OCI-LY3 (cell line): Measurements from ENCODE around the gene SPTAN1.
"Not testable (repeated sequence)": the region's sequence is repeated elsewhere in the genome, so short reads cannot be mapped to it uniquely, and the experiment has no call there.

ENCODE experiments used
- H2AFZ ChIP-seq: fragments of 200-600, 300-600 bp; shearing (Covaris generic); 2 replicates; pipeline ENCODE4 v1.6.0; 2014; ENCODE audit warnings: antibody characterized with exemption, low read depth, low read length
- H3K27ac ChIP-seq: fragments of 200-600, 300-600 bp; sonication (generic); 2 replicates; pipeline ENCODE4 v1.5.1; 2014; ENCODE audit warnings: mild to moderate bottlenecking, low read length, moderate library complexity, mixed read lengths
- H3K27me3 ChIP-seq: fragments of 200-600, 300-600 bp; sonication (generic); 2 replicates; pipeline ENCODE4 v1.6.1; 2014; ENCODE audit warnings: low read depth, low read length, mixed read lengths
- H3K36me3 ChIP-seq: fragments of 200-600, 300-600 bp; sonication (generic); replicated peaks from 2 replicates; pipeline ENCODE3; 2014; ENCODE audit warnings: low read depth, low read length, mixed read lengths
- H3K4me1 ChIP-seq: fragments of 300-600, 200-600 bp; sonication (generic); 2 replicates; pipeline ENCODE4 v1.6.1; 2014; ENCODE audit warnings: low read length, mixed read lengths
- H3K4me2 ChIP-seq: fragments of 200-600, 300-600 bp; sonication (generic); 2 replicates; pipeline ENCODE4 v1.6.1; 2014; ENCODE audit warnings: low read length, mixed read lengths
- H3K4me3 ChIP-seq: fragments of 300-600, 200-600 bp; sonication (generic); 2 replicates; pipeline ENCODE4 v1.5.1; 2014; ENCODE audit warnings: antibody characterized with exemption, mild to moderate bottlenecking, low read length, moderate library complexity
- H3K79me2 ChIP-seq: fragments of 300-600, 200-600 bp; shearing (Covaris generic); 2 replicates; pipeline ENCODE4 v1.6.1; 2014; ENCODE audit warnings: mild to moderate bottlenecking, low read length, mixed read lengths
- H3K9ac ChIP-seq: fragments of 300-600, 200-600 bp; shearing (Covaris generic); 2 replicates; pipeline ENCODE4 v1.6.0; 2014; ENCODE audit warnings: mild to moderate bottlenecking, low read length, moderate library complexity
- H3K9me3 ChIP-seq: fragments of 200-600, 300-600 bp; shearing (Covaris generic); 2 replicates; pipeline ENCODE4 v1.6.1; 2014; ENCODE audit warnings: low read length, mixed read lengths; ENCODE audit not compliant: insufficient read depth
- H4K20me1 ChIP-seq: fragments of 200-600, 300-600 bp; sonication (generic); 2 replicates; pipeline ENCODE4 v1.6.1; 2016; ENCODE audit warnings: low read length, mixed read lengths; ENCODE audit not compliant: insufficient read depth
- CTCF ChIP-seq: fragments of 200-600, 300-600 bp; sonication (generic); IDR thresholded peaks from 2 replicates; pipeline ENCODE4 v1.5.1; 2014; ENCODE audit warnings: antibody characterized with exemption, low read length, low read depth
- EZH2phosphoT487 ChIP-seq: fragments of 200-600 bp; shearing (Covaris generic); IDR thresholded peaks from 2 replicates; pipeline ENCODE4 v1.6.1; 2018; ENCODE audit warnings: antibody characterized with exemption, mixed run types, low read depth

The SPTAN1 gene

GRCh38 chr9:128657796-128658195 lies 105.4 kb downstream of the SPTAN1 start:
- Histone ChIP-seq H3K4me2 (no peak overlapping the region), H4K20me1 (no peaks in the 10 kb centered on the region), H3K4me1 (peaks cover 4% of the 10 kb centered on the region; the same call in 1 of the 2 replicates), H3K79me2 (peaks cover 7% of the 10 kb centered on the region; the same call in 1 of the 2 replicates), H3K9me3 (no peaks in the 10 kb centered on the region), H3K27ac (no peak overlapping the region), H3K9ac (no peak overlapping the region), H3K27me3 (no peaks in the 10 kb centered on the region), H3K36me3 (no peaks in the 10 kb centered on the region), H2AFZ (no peak overlapping the region), H3K4me3 (no peak overlapping the region)
- no peak for TF ChIP-seq EZH2phosphoT487
- TF ChIP-seq CTCF: no peak

- H3K4me1 ChIP-seq, H3K27me3 ChIP-seq, H3K27ac ChIP-seq, H4K20me1 ChIP-seq, H3K4me2 ChIP-seq, H3K4me3 ChIP-seq, H3K79me2 ChIP-seq, H3K9me3 ChIP-seq, H2AFZ ChIP-seq, H3K36me3 ChIP-seq, H3K9ac ChIP-seq: not testable (repeated sequence)
Measured at GRCh38 chr9:128666481-128666941, 114.1 kb downstream of the SPTAN1 start.

GRCh38 chr9:128669786-128670185 lies 117.4 kb downstream of the SPTAN1 start:
- H3K79me2 ChIP-seq: no peaks in the 10 kb centered on the region
- H3K9ac ChIP-seq: no peak overlapping the region
- no peaks in the 10 kb centered on the region for H3K27me3 ChIP-seq
- H3K36me3 ChIP-seq: no peaks in the 10 kb centered on the region
- no peak overlapping the region for H3K27ac ChIP-seq
- H3K4me1 ChIP-seq: no peaks in the 10 kb centered on the region
- TF ChIP-seq CTCF: no peak
- no peak overlapping the region for H3K4me3 ChIP-seq
- H3K9me3 ChIP-seq: no peaks in the 10 kb centered on the region
- H2AFZ ChIP-seq: no peak overlapping the region
- H3K4me2 ChIP-seq: no peak overlapping the region
- H4K20me1 ChIP-seq: no peaks in the 10 kb centered on the region

- TF ChIP-seq EZH2phosphoT487 (no peak), CTCF (no peak)
- no peak overlapping the region for H3K4me2 ChIP-seq
- H3K27ac ChIP-seq: no peak overlapping the region
- H4K20me1 ChIP-seq: no peaks in the 10 kb centered on the region
- H3K9ac ChIP-seq: no peak overlapping the region
- no peaks in the 10 kb centered on the region for H3K27me3 ChIP-seq
- no peaks in the 10 kb centered on the region for H3K4me1 ChIP-seq
- no peak overlapping the region for H2AFZ ChIP-seq
- H3K36me3 ChIP-seq: no peaks in the 10 kb centered on the region
- no peaks in the 10 kb centered on the region for H3K9me3 ChIP-seq
- H3K4me3 ChIP-seq: no peak overlapping the region
- no peaks in the 10 kb centered on the region for H3K79me2 ChIP-seq
Measured at GRCh38 chr9:128675382-128675781, 123.0 kb downstream of the SPTAN1 start.

GRCh38 chr9:128677794-128678193 lies 125.4 kb downstream of the SPTAN1 start:
- peaks cover 12% of the 10 kb centered on the region for H3K4me1 ChIP-seq
- H3K4me2 ChIP-seq: no peak overlapping the region
- peaks cover 7% of the 10 kb centered on the region for H3K36me3 ChIP-seq
- no peak overlapping the region for H3K9ac ChIP-seq
- H2AFZ ChIP-seq: no peak overlapping the region
- H4K20me1 ChIP-seq: no peaks in the 10 kb centered on the region
- no peaks in the 10 kb centered on the region for H3K27me3 ChIP-seq
- H3K4me3 ChIP-seq: no peak overlapping the region
- H3K79me2 ChIP-seq: peaks cover 13% of the 10 kb centered on the region
- no peak for TF ChIP-seq EZH2phosphoT487
- no peak for TF ChIP-seq CTCF
- H3K9me3 ChIP-seq: no peaks in the 10 kb centered on the region
- H3K27ac ChIP-seq: no peak overlapping the region
